H1 (cell line): ENCODE measurements around the gene TIGD6. TPM values are rescaled to one million over a fixed set of nuclear protein-coding genes. Genes with fewer than 3 reads are reported as not detected.

Experiments used
- CTCF ChIA-PET: fragments of 300-600 bp; sonication (Branson Sonifier 250); formaldehyde crosslinking; loops from one replicate; lab custom pipeline; 2021; ENCODE audit not compliant: partially characterized antibody; lab: Charles Lee
- POLR2A ChIA-PET: fragments of 300-600 bp; sonication (Branson Sonifier 250); formaldehyde crosslinking; loops from one replicate; lab custom pipeline; 2021; ENCODE audit warnings: inconsistent platforms; ENCODE audit not compliant: partially characterized antibody; lab: Charles Lee
- DNase-seq, 2 experiments: peaks; one replicate each; pipeline versions ENCODE4 v3.0.0 to v3.0.0-alpha.2; 2010 to 2022; ENCODE audit warnings: low spot score in 2 of 2, low read depth in 1 of 2, mixed read lengths in 1 of 2
- FAIRE-seq: peaks from 2 replicates; lab custom pipeline; 2011; peaks lifted over from hg19 to GRCh38; lab: Jason Lieb, UNC
- H2AFZ ChIP-seq: 2 replicates; pipeline ENCODE4 v1.8.1; 2012; ENCODE audit warnings: low read length, inconsistent platforms
- H2AK5ac ChIP-seq: 2 replicates; pipeline ENCODE4 v1.6.1; 2013; ENCODE audit warnings: low read depth, low read length
- H2BK120ac ChIP-seq: replicated peaks from 2 replicates; pipeline ENCODE3; 2013; ENCODE audit warnings: low read depth, low read length, inconsistent platforms
- H2BK12ac ChIP-seq: 2 replicates; pipeline ENCODE4 v1.6.1; 2013; ENCODE audit warnings: low read depth, low read length
- H2BK15ac ChIP-seq: 2 replicates; pipeline ENCODE4 v1.6.1; 2013; ENCODE audit warnings: low read length
- H2BK20ac ChIP-seq: 2 replicates; pipeline ENCODE4 v1.6.1; 2013; ENCODE audit warnings: low read length
- H2BK5ac ChIP-seq: 2 replicates; pipeline ENCODE4 v1.6.1; 2013; ENCODE audit warnings: low read depth, low read length
- H3K14ac ChIP-seq: 2 replicates; pipeline ENCODE4 v1.6.1; 2013; ENCODE audit warnings: inconsistent platforms; ENCODE audit not compliant: insufficient read length
- H3K18ac ChIP-seq: 2 replicates; pipeline ENCODE4 v1.6.1; 2013; ENCODE audit warnings: low read length; ENCODE audit errors: extremely low read depth
- H3K23ac ChIP-seq: 2 replicates; pipeline ENCODE4 v1.6.1; 2013; ENCODE audit warnings: inconsistent platforms; ENCODE audit not compliant: insufficient read length
- H3K23me2 ChIP-seq: 2 replicates; pipeline ENCODE4 v1.6.1; 2013; ENCODE audit warnings: low read depth, low read length
- H3K27ac ChIP-seq: 2 replicates; pipeline ENCODE4 v1.6.1; 2011; ENCODE audit warnings: low read depth, low read length, inconsistent platforms
- H3K27me3 ChIP-seq, 4 experiments: replicated peaks in 1 of 4; 1 replicate in 1 of 4; 2 replicates in 3 of 4; pipeline versions ENCODE4 v1.6.1 to v1.8.1; 2011 to 2013; ENCODE audit warnings: low read length in 3 of 4, mild to moderate bottlenecking in 3 of 4, inconsistent platforms in 2 of 4, mixed read lengths in 2 of 4, moderate library complexity in 1 of 4; ENCODE audit not compliant: control insufficient read depth in 3 of 4, insufficient read depth in 3 of 4; ENCODE audit errors: extremely low read depth in 1 of 4
- H3K36me3 ChIP-seq, 4 experiments: 2 replicates each; pipeline versions ENCODE4 v1.6.1 to v1.8.1; 2011 to 2013; ENCODE audit warnings: mild to moderate bottlenecking in 4 of 4, low read length in 3 of 4, moderate library complexity in 2 of 4, control low read depth in 1 of 4, inconsistent platforms in 1 of 4; ENCODE audit not compliant: insufficient read depth in 4 of 4, control insufficient read depth in 2 of 4
- H3K4ac ChIP-seq: replicated peaks from 2 replicates; pipeline ENCODE3; 2013; ENCODE audit warnings: low read length, low read depth, mixed read lengths, inconsistent platforms; ENCODE audit not compliant: insufficient read length
- H3K4me1 ChIP-seq, 4 experiments: replicated peaks in 1 of 4; 1 replicate in 1 of 4; 2 replicates in 3 of 4; pipeline versions ENCODE4 v1.6.1 to v1.8.1; 2011 to 2013; ENCODE audit warnings: low read length in 3 of 4, inconsistent platforms in 2 of 4, mixed read lengths in 1 of 4; ENCODE audit not compliant: insufficient read depth in 4 of 4, control insufficient read depth in 3 of 4
- H3K4me2 ChIP-seq, 2 experiments: 2 replicates each; pipeline versions ENCODE4 v1.6.1 to v1.8.1; 2011 to 2013; ENCODE audit warnings: low read depth in 2 of 2, low read length in 2 of 2, control low read depth in 1 of 2, inconsistent platforms in 1 of 2, mild to moderate bottlenecking in 1 of 2; ENCODE audit not compliant: insufficient read depth in 1 of 2
- H3K4me3 ChIP-seq, 4 experiments: fragments of 200-600, 300-600 bp in 1 of 4; sonication (generic), shearing (Covaris generic), sonication (Bioruptor Twin) in 1 of 4; 2 replicates each; pipeline versions ENCODE4 v1.5.1 to v1.8.1; 2011 to 2016; ENCODE audit warnings: low read length in 4 of 4, low read depth in 3 of 4, control low read depth in 2 of 4, inconsistent platforms in 2 of 4, mild to moderate bottlenecking in 2 of 4, mixed read lengths in 1 of 4, moderate library complexity in 1 of 4; ENCODE audit not compliant: insufficient read depth in 2 of 4; ENCODE audit errors: extremely low read depth in 1 of 4
- H3K56ac ChIP-seq: replicated peaks from 2 replicates; pipeline ENCODE3; 2013; ENCODE audit warnings: low read depth, mild to moderate bottlenecking, mixed read lengths, low read length, inconsistent platforms; ENCODE audit not compliant: insufficient read length
- H3K79me1 ChIP-seq: 2 replicates; pipeline ENCODE4 v1.6.1; 2013; ENCODE audit warnings: low read depth, low read length, control low read depth
- H3K79me2 ChIP-seq, 2 experiments: 2 replicates each; pipeline versions ENCODE4 v1.6.1 to v1.8.1; 2012 to 2013; ENCODE audit warnings: low read length in 2 of 2, mild to moderate bottlenecking in 2 of 2, inconsistent platforms in 1 of 2; ENCODE audit not compliant: insufficient read depth in 2 of 2, control insufficient read depth in 1 of 2
- H3K9ac ChIP-seq, 4 experiments: replicated peaks in 1 of 4; 1 replicate in 1 of 4; 2 replicates in 3 of 4; pipeline versions ENCODE4 v1.6.1 to v1.8.1; 2011 to 2013; ENCODE audit warnings: low read depth in 3 of 4, low read length in 3 of 4, control low read depth in 2 of 4, mild to moderate bottlenecking in 2 of 4, moderate library complexity in 2 of 4, inconsistent platforms in 1 of 4; ENCODE audit errors: extremely low read depth in 1 of 4
- H3K9me3 ChIP-seq, 2 experiments: 2 replicates each; pipeline versions ENCODE4 v1.6.1 to v1.8.1; 2012 to 2013; ENCODE audit warnings: mild to moderate bottlenecking in 2 of 2, moderate library complexity in 2 of 2, control low read depth in 1 of 2, inconsistent platforms in 1 of 2, low read depth in 1 of 2, low read length in 1 of 2, mixed read lengths in 1 of 2; ENCODE audit not compliant: insufficient read depth in 2 of 2
- H4K20me1 ChIP-seq, 2 experiments: replicated peaks in 1 of 2; 2 replicates each; pipeline versions ENCODE3 to v1.8.1; 2011 to 2013; ENCODE audit warnings: inconsistent platforms in 2 of 2, low read length in 2 of 2, mild to moderate bottlenecking in 1 of 2; ENCODE audit not compliant: insufficient read depth in 2 of 2, control insufficient read depth in 1 of 2
- H4K5ac ChIP-seq: 2 replicates; pipeline ENCODE4 v1.6.1; 2013; ENCODE audit warnings: low read length, low read depth, mixed read lengths, inconsistent platforms; ENCODE audit not compliant: insufficient read length
- H4K8ac ChIP-seq: 2 replicates; pipeline ENCODE4 v1.8.0; 2013; ENCODE audit warnings: mild to moderate bottlenecking, moderate library complexity, low read length, inconsistent platforms; ENCODE audit not compliant: insufficient read depth; ENCODE audit errors: extremely low read depth
- H4K91ac ChIP-seq: replicated peaks from 2 replicates; pipeline ENCODE3; 2013; ENCODE audit warnings: low read length, mixed read lengths, inconsistent platforms; ENCODE audit not compliant: insufficient read length
- PHF8 ChIP-seq: fragments of 200-600 bp; sonication (generic); conservative IDR thresholded peaks from 2 replicates; pipeline ENCODE4 v1.7.1; 2012; ENCODE audit warnings: low read depth, mild to moderate bottlenecking, inconsistent platforms, low read length, moderate library complexity
- WGBS, 2 experiments: shearing (Covaris generic) in 1 of 2; methylation state at CpG; one replicate each; pipeline versions ENCODE4 v1.1.6 to v1.1.7; 2013 to 2015; ENCODE audit warnings: low lambda C conversion rate in 2 of 2, mixed read lengths in 2 of 2, inconsistent platforms in 1 of 2, low coverage in 1 of 2, missing lambda C conversion rate in 1 of 2; ENCODE audit not compliant: insufficient replicate concordance in 2 of 2, insufficient coverage in 1 of 2, insufficient read length in 1 of 2; ENCODE audit errors: extremely low coverage in 1 of 2, missing lambda C conversion rate in 1 of 2; 5-methylcytosine and 5-hydroxymethylcytosine counted together
- polyA plus RNA-seq, 7 experiments: library from polyadenylated mRNA; depleted of rRNA in 3 of 7; stranded (reverse) in 5 of 7; unstranded in 2 of 7; fragments of >200 nt in 5 of 7; fragments of 200-250 nt in 2 of 7; gene quantifications; 1 replicate in 5 of 7; 2 replicates in 1 of 7; 4 replicates in 1 of 7; pipeline versions ENCODE4 v1.2.1 to v1.2.3, GENCODE V29; 2011 to 2013; ENCODE audit warnings: missing spikeins in 2 of 7, mixed read lengths in 2 of 7
- total RNA-seq: library from RNA; stranded (reverse); fragmentation: NEBNext Ultra II Directional; extraction: Animal tissue kit (Norgen Biotek cat#: 25700); gene quantifications from 2 replicates; pipeline ENCODE4 v1.2.1, GENCODE V29; 2021

Gene TIGD6
- total and polyA plus RNA-seq, 2 of the 8 experiments (the other 6 are each of a cell fraction or from before 2014, with no cell fraction given), result 1.3 to 2.4 TPM

DNA sequence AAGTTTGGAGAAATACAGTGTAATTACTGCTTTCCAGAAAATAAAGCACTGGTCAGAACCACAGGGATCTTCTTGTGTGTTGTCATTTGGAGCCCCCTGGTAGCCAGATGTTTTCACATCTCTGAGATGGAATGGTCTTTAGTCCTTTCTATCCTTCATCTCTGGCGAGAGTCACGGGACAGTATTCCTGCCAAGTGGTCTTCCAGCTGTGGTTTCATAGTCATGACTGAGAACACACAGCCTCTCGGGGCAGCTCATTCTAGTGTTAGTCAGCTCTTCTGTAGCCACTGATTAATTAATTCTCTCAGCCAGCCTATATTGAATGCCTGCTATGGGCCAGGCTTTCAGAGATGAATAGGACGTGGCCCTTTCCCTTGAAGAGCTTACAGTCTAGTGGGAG lies 34.2 kb upstream of the TIGD6 start:
- H3K36me3 ChIP-seq, result peaks cover 18 to 79% (median 62%) of the 10 kb centered on the region in 4 experiments
- WGBS, 2 experiments, result 88% methylated on average over 4 of the region's 4 CpGs; no CpG with 5 or more reads in 1 of the 2 experiments
- no peak overlapping the region for H2AK5ac ChIP-seq
- H3K79me1 ChIP-seq, result no peaks in the 10 kb centered on the region
- no peak for FAIRE-seq
- peaks cover 0 to 4% of the 10 kb centered on the region in 2 experiments for H4K20me1 ChIP-seq
- POLR2A ChIA-PET, result no interaction called here
- no peaks in the 10 kb centered on the region for H3K27me3 ChIP-seq
- no peak overlapping the region for H4K91ac ChIP-seq
- no peak overlapping the region for H2BK20ac ChIP-seq
- no peak overlapping the region for H2AFZ ChIP-seq
- TF ChIP-seq PHF8, result no peak
- no peak overlapping the region for H3K27ac ChIP-seq
- no peaks in the 10 kb centered on the region for H3K4me1 ChIP-seq
- no peak overlapping the region for H3K23ac ChIP-seq
- no peak overlapping the region for H3K4me2 ChIP-seq
- no peak overlapping the region for H3K56ac ChIP-seq
- no peak overlapping the region for H2BK15ac ChIP-seq
- no peak overlapping the region for H3K9ac ChIP-seq
- H3K9me3 ChIP-seq, result no peaks in the 10 kb centered on the region
- H3K14ac ChIP-seq, result no peak overlapping the region
- CTCF ChIA-PET, result interaction anchor here (1.0 to 2.5 kb wide), 4 partner anchors 11 to 32 kb away, joined by 4 to 10 read pairs (median 6); no protein-coding TSS in a partner anchor
- H3K4ac ChIP-seq, result no peak overlapping the region
- H2BK12ac ChIP-seq, result no peak overlapping the region
- no peak overlapping the region for H2BK120ac ChIP-seq
- DNase-seq, result no peak
- H4K8ac ChIP-seq, result no peak overlapping the region
- no peak overlapping the region for H4K5ac ChIP-seq
- H3K23me2 ChIP-seq, result no peaks in the 10 kb centered on the region
- no peaks in the 10 kb centered on the region for H3K79me2 ChIP-seq
- H3K18ac ChIP-seq, result no peak overlapping the region
- no peak overlapping the region for H2BK5ac ChIP-seq
- no peak overlapping the region for H3K4me3 ChIP-seq
